GM12878 (cell line): Measurements from ENCODE around the gene SEMA3A. TPM values are rescaled to one million over a fixed set of nuclear protein-coding genes. Genes with fewer than 3 reads are reported as not detected.

Experiments used
- ATAC-seq: fragments of 200-7000 bp; cut with Tn5 transposase; 3 replicates; pipeline ENCODE4 v1.9.1; 2020; ENCODE audit warnings: mild to moderate bottlenecking, moderate library complexity
- BruUV-seq: library from RNA; stranded (reverse); fragments of 400-500 nt; replicated peaks from 2 replicates; lab custom pipeline; 2021; lab: Mats Ljungman, UMichigan
- CTCF ChIA-PET: fragments of 300-600 bp; sonication (Branson Sonifier 250); formaldehyde crosslinking; extraction: SDS; loops from one replicate; lab custom pipeline; 2021; ENCODE audit warnings: inconsistent platforms; lab: Yijun Ruan, JAX
- POLR2A ChIA-PET: fragments of 350-600 bp; formaldehyde crosslinking; extraction: SDS; loops from one replicate; lab custom pipeline; 2021; ENCODE audit warnings: inconsistent platforms; lab: Charles Lee
- RAD21 ChIA-PET: fragments of 300-600 bp; sonication (Branson Sonifier 250); formaldehyde crosslinking; loops from one replicate; lab custom pipeline; 2023; ENCODE audit warnings: antibody characterized with exemption; ENCODE audit not compliant: unreplicated experiment; lab: Charles Lee
- SMC1A ChIA-PET: fragments of 300-600 bp; sonication (Branson Sonifier 250); formaldehyde crosslinking; loops from one replicate; lab custom pipeline; 2023; ENCODE audit not compliant: unreplicated experiment, uncharacterized antibody; lab: Charles Lee
- DNase-seq: peaks from one replicate; pipeline ENCODE4 v3.0.0-alpha.2; 2011; ENCODE audit warnings: low read depth, low spot score
- FAIRE-seq: peaks from 3 replicates; lab custom pipeline; 2011; peaks lifted over from hg19 to GRCh38; lab: Jason Lieb, UNC
- H2AFZ ChIP-seq: 2 replicates; pipeline ENCODE4 v1.6.0; 2011; ENCODE audit warnings: low read depth, low read length, control low read depth; ENCODE audit not compliant: control insufficient read depth
- H3K27ac ChIP-seq: 2 replicates; pipeline ENCODE4 v1.5.1; 2011; ENCODE audit warnings: control low read depth; ENCODE audit not compliant: control insufficient read depth, insufficient read depth
- H3K27me3 ChIP-seq, 2 experiments: replicated peaks in 1 of 2; 2 replicates each; pipeline versions ENCODE4 v1.6.0 to v1.6.1; 2011; ENCODE audit warnings: low read length in 1 of 2; ENCODE audit not compliant: control insufficient read depth in 2 of 2, insufficient read depth in 2 of 2
- H3K36me3 ChIP-seq, 2 experiments: 2 replicates each; pipeline ENCODE4 v1.5.1; 2011; ENCODE audit warnings: low read length in 1 of 2; ENCODE audit not compliant: control insufficient read depth in 2 of 2, insufficient read depth in 2 of 2
- H3K4me1 ChIP-seq: 2 replicates; pipeline ENCODE4 v1.6.1; 2011; ENCODE audit warnings: mild to moderate bottlenecking, low read length, moderate library complexity, mixed read lengths; ENCODE audit not compliant: control insufficient read depth, insufficient read depth
- H3K4me2 ChIP-seq: 2 replicates; pipeline ENCODE4 v1.6.0; 2011; ENCODE audit warnings: control low read depth; ENCODE audit not compliant: control insufficient read depth, insufficient read depth
- H3K4me3 ChIP-seq: fragments of 200-600 bp; sonication (generic); 2 replicates; pipeline ENCODE4 v1.5.1; 2016
- H3K79me2 ChIP-seq: 2 replicates; pipeline ENCODE4 v1.6.0; 2011; ENCODE audit warnings: low read length; ENCODE audit not compliant: control insufficient read depth, insufficient read depth
- H3K9ac ChIP-seq: 2 replicates; pipeline ENCODE4 v1.8.0; 2011; ENCODE audit warnings: low read length, control low read depth, mixed read lengths; ENCODE audit not compliant: control insufficient read depth, insufficient read depth
- H3K9me3 ChIP-seq: replicated peaks from 3 replicates; pipeline ENCODE4 v1.5.1; 2011; ENCODE audit warnings: mild to moderate bottlenecking, low read length; ENCODE audit not compliant: control insufficient read depth, insufficient read depth
- H4K20me1 ChIP-seq: 2 replicates; pipeline ENCODE4 v1.6.0; 2011; ENCODE audit not compliant: control insufficient read depth, insufficient read depth
- CBFB ChIP-seq: IDR thresholded peaks from 2 replicates; pipeline ENCODE4 v1.6.1; 2016; ENCODE audit warnings: antibody characterized with exemption, low read depth
- CBX5 ChIP-seq: sonication (generic); IDR thresholded peaks from 2 replicates; pipeline ENCODE4 v1.6.1; 2016; ENCODE audit warnings: low read depth, moderate library complexity, mild to moderate bottlenecking, inconsistent platforms
- CREB1 ChIP-seq: IDR thresholded peaks from 2 replicates; pipeline ENCODE4 v1.6.1; 2012; ENCODE audit warnings: low read depth, mild to moderate bottlenecking, inconsistent platforms
- CREM ChIP-seq: IDR thresholded peaks from 2 replicates; pipeline ENCODE4 v1.6.1; 2014; ENCODE audit warnings: antibody characterized with exemption, low read depth
- EED ChIP-seq: sonication (generic); IDR thresholded peaks from 2 replicates; pipeline ENCODE4 v1.6.1; 2016; ENCODE audit warnings: antibody characterized with exemption, low read depth
- GABPA ChIP-seq: IDR thresholded peaks from 2 replicates; pipeline ENCODE4 v1.6.1; 2014; ENCODE audit warnings: antibody characterized with exemption, low read depth, mild to moderate bottlenecking, inconsistent platforms
- JUNB ChIP-seq: IDR thresholded peaks from 2 replicates; pipeline ENCODE4 v1.6.1; 2016; ENCODE audit warnings: antibody characterized with exemption, mild to moderate bottlenecking
- MTA3 ChIP-seq: IDR thresholded peaks from 2 replicates; pipeline ENCODE4 v1.6.1; 2012; ENCODE audit warnings: low read length, inconsistent platforms, borderline replicate concordance
- NFIC ChIP-seq: IDR thresholded peaks from 2 replicates; pipeline ENCODE4 v1.6.1; 2012; ENCODE audit warnings: low read depth, mild to moderate bottlenecking, inconsistent platforms, low read length, moderate library complexity
- PAX5 ChIP-seq: IDR thresholded peaks from 2 replicates; pipeline ENCODE4 v1.6.1; 2011; ENCODE audit warnings: low read depth, low read length, borderline replicate concordance
- POLR2AphosphoS2 ChIP-seq: IDR thresholded peaks from 2 replicates; pipeline ENCODE4 v1.6.1; 2011; ENCODE audit warnings: low read depth, mild to moderate bottlenecking, low read length, improper control_type of control experiment, moderate library complexity
- RUNX3 ChIP-seq: IDR thresholded peaks from 2 replicates; pipeline ENCODE4 v1.6.1; 2012; ENCODE audit warnings: low read length, inconsistent platforms
- SPI1 ChIP-seq: IDR thresholded peaks from 2 replicates; pipeline ENCODE4 v1.6.1; 2011; ENCODE audit warnings: low read depth, mild to moderate bottlenecking, low read length, moderate library complexity, borderline replicate concordance; ENCODE audit not compliant: insufficient read depth
- TCF3 ChIP-seq: IDR thresholded peaks from 2 replicates; pipeline ENCODE4 v1.6.1; 2012; ENCODE audit warnings: low read depth, mild to moderate bottlenecking, low read length, borderline replicate concordance; ENCODE audit not compliant: insufficient read depth
- YBX1 ChIP-seq: fragments of 450-650 bp; IDR thresholded peaks from 2 replicates; pipeline ENCODE4 v1.6.1; 2016; ENCODE audit warnings: antibody characterized with exemption
- WGBS: methylation state at CpG from one replicate; pipeline ENCODE4 v1.1.6; 2016; ENCODE audit warnings: low lambda C conversion rate; ENCODE audit not compliant: insufficient replicate concordance, insufficient coverage; ENCODE audit errors: missing lambda C conversion rate; 5-methylcytosine and 5-hydroxymethylcytosine counted together
- in situ Hi-C: fragments of 300-500 bp; cut with MboI; formaldehyde crosslinking; loops from 9 replicates; pipeline ENCODE4 v1.14.3; 2018; ENCODE audit warnings: mixed read lengths
- intact Hi-C: fragments of 100-400 bp; cut with micrococcal nuclease; formaldehyde crosslinking; loops from one replicate; pipeline ENCODE4 v1.14.2; 2022; ENCODE audit not compliant: unreplicated experiment
- polyA plus RNA-seq, 11 experiments: library from polyadenylated mRNA; depleted of rRNA in 4 of 11; unstranded in 6 of 11; stranded (reverse) in 5 of 11; fragments of >200 nt; fragmentation: Nextera tagmentation in 4 of 11; fragmentation: Illumina TruSeq in 1 of 11; extraction: Ambion mirVana in 4 of 11; extraction: Trizol in 1 of 11; gene quantifications; 1 replicate in 1 of 11; 2 replicates in 10 of 11; pipeline versions ENCODE4 v1.2.1 to v1.2.3, GENCODE V29; 2011 to 2016; ENCODE audit warnings: inconsistent platforms in 2 of 11, missing spikeins in 2 of 11, low read depth in 1 of 11
- total RNA-seq, 4 experiments: library from RNA; depleted of rRNA in 3 of 4; stranded (reverse); fragments of >200 nt in 3 of 4; fragmentation: Illumina TruSeq in 1 of 4; extraction: Trizol in 1 of 4; gene quantifications; 2 replicates each; pipeline versions ENCODE4 v1.2.1 to v1.2.3, GENCODE V29; 2013 to 2021
- TF ChIP-seq, protein P1 (sequence below): fragments of 450-650 bp; IDR thresholded peaks from 2 replicates; pipeline ENCODE4 v1.6.1; 2016; ENCODE audit warnings: mild to moderate bottlenecking, moderate library complexity, borderline replicate concordance
- TF ChIP-seq, protein P2 (sequence below): IDR thresholded peaks from 2 replicates; pipeline ENCODE4 v1.6.1; 2012; ENCODE audit warnings: low read length, inconsistent platforms

The SEMA3A gene
- total and polyA plus RNA-seq, 10 of the 15 experiments (the other 5 are each of a cell fraction or from before 2014, with no cell fraction given) = 0.01 to 3.3 (median 0.24) TPM

DNA sequence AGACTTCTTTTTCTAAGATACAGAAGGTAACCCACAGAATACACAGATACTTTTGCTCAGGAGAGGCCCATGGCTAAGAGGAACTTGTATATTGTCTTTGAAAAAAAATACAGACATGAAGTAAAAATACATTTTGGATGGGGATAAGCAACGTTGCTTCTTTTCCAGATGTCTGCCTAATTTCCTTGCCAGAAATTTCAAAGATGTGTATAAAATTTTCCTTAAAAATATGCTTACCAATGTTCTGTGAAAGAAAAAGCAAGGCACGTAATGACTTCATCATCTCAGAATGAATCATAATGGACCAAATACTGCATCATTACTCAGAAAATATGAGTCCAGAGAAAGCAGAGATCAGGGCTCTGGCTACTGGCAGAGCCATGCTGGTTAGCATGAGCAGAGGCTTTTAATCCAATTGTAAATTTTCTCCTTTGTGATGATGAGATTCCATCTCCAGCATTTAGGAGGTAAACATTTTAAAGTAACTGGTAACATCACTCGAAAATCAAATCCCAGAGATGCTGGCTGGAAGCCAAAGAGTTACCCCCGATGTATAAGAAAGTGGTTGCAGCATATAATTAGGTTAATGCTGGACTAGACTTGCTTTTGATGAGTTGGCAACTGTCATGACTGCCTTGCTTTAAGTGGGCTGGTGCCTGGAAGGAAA, 272.5 kb downstream of the SEMA3A start:
- no peak overlapping the region for H3K9ac ChIP-seq
- H3K9me3 ChIP-seq = no peaks in the 10 kb centered on the region
- WGBS = 20% methylated on average over 4 of the region's 4 CpGs
- no peak overlapping the region for H3K4me3 ChIP-seq
- H3K4me2 ChIP-seq = no peak overlapping the region
- ATAC-seq (peak; percentile 74), FAIRE-seq (no peak), DNase-seq (no peak)
- no peak overlapping the region for H2AFZ ChIP-seq
- ChIA-PET SMC1A (no interaction called here), CTCF (no interaction called here), RAD21 (no interaction called here), POLR2A (no interaction called here)
- in situ Hi-C loops = no loop called here
- H3K27me3 ChIP-seq = no peaks in the 10 kb centered on the region
- no peaks in the 10 kb centered on the region for H3K36me3 ChIP-seq
- no peaks in the 10 kb centered on the region for H3K4me1 ChIP-seq
- no peak overlapping the region for H3K27ac ChIP-seq
- TF ChIP-seq GABPA = peak; percentile 39; the same call in 1 of the 2 replicates
- TF ChIP-seq PAX5 = no peak
- TF ChIP-seq, protein P1, sequence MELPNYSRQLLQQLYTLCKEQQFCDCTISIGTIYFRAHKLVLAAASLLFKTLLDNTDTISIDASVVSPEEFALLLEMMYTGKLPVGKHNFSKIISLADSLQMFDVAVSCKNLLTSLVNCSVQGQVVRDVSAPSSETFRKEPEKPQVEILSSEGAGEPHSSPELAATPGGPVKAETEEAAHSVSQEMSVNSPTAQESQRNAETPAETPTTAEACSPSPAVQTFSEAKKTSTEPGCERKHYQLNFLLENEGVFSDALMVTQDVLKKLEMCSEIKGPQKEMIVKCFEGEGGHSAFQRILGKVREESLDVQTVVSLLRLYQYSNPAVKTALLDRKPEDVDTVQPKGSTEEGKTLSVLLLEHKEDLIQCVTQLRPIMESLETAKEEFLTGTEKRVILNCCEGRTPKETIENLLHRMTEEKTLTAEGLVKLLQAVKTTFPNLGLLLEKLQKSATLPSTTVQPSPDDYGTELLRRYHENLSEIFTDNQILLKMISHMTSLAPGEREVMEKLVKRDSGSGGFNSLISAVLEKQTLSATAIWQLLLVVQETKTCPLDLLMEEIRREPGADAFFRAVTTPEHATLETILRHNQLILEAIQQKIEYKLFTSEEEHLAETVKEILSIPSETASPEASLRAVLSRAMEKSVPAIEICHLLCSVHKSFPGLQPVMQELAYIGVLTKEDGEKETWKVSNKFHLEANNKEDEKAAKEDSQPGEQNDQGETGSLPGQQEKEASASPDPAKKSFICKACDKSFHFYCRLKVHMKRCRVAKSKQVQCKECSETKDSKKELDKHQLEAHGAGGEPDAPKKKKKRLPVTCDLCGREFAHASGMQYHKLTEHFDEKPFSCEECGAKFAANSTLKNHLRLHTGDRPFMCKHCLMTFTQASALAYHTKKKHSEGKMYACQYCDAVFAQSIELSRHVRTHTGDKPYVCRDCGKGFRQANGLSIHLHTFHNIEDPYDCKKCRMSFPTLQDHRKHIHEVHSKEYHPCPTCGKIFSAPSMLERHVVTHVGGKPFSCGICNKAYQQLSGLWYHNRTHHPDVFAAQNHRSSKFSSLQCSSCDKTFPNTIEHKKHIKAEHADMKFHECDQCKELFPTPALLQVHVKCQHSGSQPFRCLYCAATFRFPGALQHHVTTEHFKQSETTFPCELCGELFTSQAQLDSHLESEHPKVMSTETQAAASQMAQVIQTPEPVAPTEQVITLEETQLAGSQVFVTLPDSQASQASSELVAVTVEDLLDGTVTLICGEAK = no peak
- TF ChIP-seq CREB1 = peak; percentile 43; the same call in 1 of the 2 replicates
- TF ChIP-seq RUNX3 = peak; percentile 32; the same call in 1 of the 2 replicates
- TF ChIP-seq TCF3 = no peak
- TF ChIP-seq EED = peak; percentile 42; the same call in 1 of the 2 replicates
- no peak for TF ChIP-seq YBX1
- TF ChIP-seq JUNB = peak; percentile 95
- no peak for TF ChIP-seq POLR2AphosphoS2
- TF ChIP-seq SPI1 = no peak
- no peak for TF ChIP-seq CBX5
- TF ChIP-seq CREM = peak; percentile 31; the same call in 1 of the 2 replicates
- TF ChIP-seq, protein P2, sequence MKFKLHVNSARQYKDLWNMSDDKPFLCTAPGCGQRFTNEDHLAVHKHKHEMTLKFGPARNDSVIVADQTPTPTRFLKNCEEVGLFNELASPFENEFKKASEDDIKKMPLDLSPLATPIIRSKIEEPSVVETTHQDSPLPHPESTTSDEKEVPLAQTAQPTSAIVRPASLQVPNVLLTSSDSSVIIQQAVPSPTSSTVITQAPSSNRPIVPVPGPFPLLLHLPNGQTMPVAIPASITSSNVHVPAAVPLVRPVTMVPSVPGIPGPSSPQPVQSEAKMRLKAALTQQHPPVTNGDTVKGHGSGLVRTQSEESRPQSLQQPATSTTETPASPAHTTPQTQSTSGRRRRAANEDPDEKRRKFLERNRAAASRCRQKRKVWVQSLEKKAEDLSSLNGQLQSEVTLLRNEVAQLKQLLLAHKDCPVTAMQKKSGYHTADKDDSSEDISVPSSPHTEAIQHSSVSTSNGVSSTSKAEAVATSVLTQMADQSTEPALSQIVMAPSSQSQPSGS = 0 out of 2 replicates have a peak, but pooled peaks have one; percentile 41
- no peak for TF ChIP-seq CBFB
- TF ChIP-seq NFIC = peak; percentile 80; the same call in 1 of the 2 replicates
- TF ChIP-seq MTA3 = no peak
- H3K79me2 ChIP-seq = no peaks in the 10 kb centered on the region
- no peaks in the 10 kb centered on the region for H4K20me1 ChIP-seq
- intact Hi-C loops = no loop called here
- no TSS peak for BruUV-seq
